ENCODE results near the gene STK39.

Gene STK39

DNA sequence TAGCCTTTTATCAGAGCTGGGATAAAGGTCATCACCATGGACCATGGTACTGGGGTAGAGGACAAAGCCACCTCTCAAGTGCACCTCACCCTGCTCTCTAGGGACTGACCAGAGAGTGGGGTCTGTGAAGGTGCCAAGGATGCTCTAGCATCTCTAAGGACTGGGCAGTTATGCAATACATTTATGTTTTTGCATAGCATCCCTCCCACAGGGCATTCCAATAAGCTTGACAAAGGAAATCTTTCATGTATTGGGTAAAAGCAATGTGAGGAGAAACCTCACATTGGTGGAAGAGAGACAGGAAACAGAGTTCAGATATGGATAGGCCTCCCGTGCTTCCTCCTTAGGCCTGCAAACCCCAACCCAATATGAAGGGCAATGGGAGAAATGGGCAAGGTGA lies 31.6 kb downstream of the STK39 start:
- TF ChIP-seq, protein P1, sequence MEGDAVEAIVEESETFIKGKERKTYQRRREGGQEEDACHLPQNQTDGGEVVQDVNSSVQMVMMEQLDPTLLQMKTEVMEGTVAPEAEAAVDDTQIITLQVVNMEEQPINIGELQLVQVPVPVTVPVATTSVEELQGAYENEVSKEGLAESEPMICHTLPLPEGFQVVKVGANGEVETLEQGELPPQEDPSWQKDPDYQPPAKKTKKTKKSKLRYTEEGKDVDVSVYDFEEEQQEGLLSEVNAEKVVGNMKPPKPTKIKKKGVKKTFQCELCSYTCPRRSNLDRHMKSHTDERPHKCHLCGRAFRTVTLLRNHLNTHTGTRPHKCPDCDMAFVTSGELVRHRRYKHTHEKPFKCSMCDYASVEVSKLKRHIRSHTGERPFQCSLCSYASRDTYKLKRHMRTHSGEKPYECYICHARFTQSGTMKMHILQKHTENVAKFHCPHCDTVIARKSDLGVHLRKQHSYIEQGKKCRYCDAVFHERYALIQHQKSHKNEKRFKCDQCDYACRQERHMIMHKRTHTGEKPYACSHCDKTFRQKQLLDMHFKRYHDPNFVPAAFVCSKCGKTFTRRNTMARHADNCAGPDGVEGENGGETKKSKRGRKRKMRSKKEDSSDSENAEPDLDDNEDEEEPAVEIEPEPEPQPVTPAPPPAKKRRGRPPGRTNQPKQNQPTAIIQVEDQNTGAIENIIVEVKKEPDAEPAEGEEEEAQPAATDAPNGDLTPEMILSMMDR (IDR thresholded peaks at IDR 0.05) = no peak

DNA sequence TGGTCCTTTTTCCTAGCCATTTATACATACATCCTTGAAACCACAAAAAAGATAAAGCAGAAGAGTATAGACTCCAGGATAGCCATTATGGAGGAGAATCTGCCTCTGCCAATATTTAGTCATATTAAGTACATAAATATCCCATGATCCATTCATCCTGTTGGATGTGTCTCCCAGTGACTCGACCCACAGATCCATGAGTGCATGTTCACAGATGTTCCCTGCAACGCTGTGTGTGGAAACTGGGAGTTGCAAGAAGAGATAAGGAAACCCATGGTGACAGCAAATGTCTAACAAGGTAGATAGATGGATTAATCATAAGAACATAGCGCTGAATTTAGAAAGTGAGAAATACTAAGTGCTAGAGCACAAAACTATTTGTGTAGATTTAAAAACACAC lies 34.5 kb downstream of the STK39 start:
- TF ChIP-seq, protein P1 (IDR thresholded peaks at IDR 0.05) = no peak

DNA sequence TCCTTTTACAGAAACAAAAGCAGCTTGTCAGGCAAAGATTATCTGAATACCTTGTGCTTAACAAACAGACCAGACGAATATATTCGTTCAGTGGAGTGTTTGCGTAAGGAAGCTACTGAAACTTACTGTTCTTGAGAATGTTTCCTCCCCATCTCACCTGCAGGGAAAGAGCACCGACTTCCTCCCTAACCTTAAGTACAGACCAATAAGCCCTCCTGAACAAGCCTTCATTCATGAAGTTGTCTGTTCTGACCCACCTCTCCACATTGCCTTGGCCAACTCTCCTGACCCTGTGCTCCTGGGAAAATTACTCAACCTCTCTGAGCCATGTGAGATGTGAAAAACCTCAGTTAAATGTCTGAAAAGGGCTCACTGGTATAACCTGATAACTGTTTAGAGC lies 35.2 kb downstream of the STK39 start:
- TF ChIP-seq, protein P1 (IDR thresholded peaks at IDR 0.05) = no peak

- TF ChIP-seq, protein P1 (IDR thresholded peaks at IDR 0.05) = no peak
Observed at GRCh38 chr2:168211664-168212163, 35.7 kb downstream of the STK39 start.

DNA sequence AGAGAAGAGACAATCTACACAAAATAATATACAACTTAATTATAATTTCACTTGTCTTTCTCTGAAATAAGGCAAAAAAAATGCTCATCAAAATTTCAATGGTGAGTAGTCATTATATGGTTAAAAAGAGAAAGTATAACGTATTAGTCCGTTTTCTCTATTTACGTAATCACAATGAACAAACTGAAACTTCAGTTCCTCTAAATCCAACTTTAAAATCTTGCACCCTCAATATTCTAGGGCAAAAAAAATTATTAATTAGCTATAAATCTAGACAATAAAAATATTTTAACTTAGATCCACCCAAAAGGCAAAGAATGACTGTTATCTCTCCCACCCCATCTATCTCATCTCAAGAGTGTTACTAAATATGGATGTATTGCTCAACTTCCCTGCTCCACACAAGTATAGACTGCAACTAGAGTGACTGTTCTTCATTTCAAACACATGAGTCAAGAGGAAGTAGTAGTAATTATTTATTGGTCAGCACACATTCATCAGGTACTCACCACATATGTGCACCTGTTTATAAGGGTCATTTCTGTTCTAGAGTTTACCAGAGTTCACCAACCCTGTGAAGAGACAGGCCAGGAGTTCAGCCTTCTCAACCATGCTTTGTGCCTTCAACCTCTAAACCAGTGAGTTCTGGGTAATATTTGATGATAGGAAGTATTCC lies 36.4 kb downstream of the STK39 start:
- TF ChIP-seq, protein P1 (IDR thresholded peaks at IDR 0.05) = no peak

DNA sequence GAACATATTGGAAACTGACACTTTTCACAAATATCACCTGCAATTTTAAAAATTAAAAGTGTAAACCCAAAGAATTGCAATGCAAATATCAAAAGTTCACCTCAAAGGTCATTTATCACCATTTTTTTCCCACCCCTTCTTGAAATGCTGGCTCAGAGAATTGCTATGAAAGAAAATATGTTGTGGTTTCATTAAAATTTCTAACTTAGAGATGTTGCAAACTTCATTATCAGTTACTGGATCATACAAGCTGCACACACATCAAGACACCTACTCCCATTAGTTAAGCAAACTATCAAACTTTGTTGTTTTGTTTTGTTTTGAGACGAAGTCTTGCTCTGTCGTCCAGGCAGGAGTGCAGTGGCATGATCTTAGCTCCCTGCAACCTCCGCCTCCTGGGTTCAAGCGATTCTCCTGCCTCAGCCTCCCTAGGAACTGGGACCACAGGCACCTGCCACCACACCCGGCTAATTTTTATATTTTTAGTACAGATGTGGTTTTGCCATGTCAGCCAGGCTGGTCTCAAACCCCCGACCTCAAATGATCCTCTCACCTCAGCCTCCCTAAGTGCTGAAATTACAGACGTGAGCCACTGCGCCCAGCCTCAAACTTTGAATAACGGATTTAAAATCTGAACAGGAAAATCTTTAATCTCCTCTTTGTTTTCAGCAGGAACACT lies 37.0 kb downstream of the STK39 start:
- TF ChIP-seq, protein P1 (IDR thresholded peaks at IDR 0.05) = no peak

GRCh38 chr2:168208652-168209051 lies 38.7 kb downstream of the STK39 start:
- TF ChIP-seq, protein P1 (IDR thresholded peaks at IDR 0.05) = no peak
